GM19023 (cell line): ENCODE data around the gene ATG7.
"Not testable (repeated sequence)": the region's sequence is repeated elsewhere in the genome, so short reads cannot be mapped to it uniquely, and the experiment has no call there.

ENCODE experiments used
- ATAC-seq: cut with Tn5 transposase; IDR thresholded peaks from one replicate; pipeline ENCODE4 v1.9.1; 2021; ENCODE audit warnings: mild to moderate bottlenecking, moderate library complexity; ENCODE audit not compliant: unreplicated experiment

Gene ATG7

DNA sequence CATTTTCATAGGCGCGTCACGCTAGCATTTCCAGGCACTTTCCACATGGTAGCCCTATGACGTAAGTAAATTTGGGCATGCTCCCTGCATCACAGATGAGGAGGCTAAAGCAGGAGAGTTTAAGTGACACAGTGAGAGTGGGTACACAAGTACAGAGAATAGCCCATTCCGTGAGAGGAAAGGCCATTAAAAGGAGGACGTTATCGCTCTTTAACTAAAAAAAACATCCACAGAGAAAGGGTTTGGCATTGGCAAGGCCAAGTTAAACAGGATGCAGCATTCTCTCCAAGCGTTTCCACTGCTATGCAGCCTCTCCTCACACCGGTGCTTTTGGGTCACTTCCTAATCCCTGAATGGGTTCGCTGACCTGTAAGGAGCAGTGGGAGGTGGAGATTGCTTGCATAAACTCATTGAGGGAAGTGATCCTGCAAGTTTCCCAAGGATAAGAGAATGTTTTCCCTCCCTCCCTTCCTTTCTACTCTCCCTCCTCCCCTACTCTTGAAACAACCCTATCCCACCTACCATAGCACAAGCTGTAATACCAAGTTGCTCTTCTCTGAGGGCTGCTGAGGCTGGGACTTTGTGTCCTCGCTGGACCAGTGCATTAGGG lies 223.9 kb downstream of the ATG7 start:
- ATAC-seq, result no peak

- ATAC-seq, result no peak
These were observed 226.0 kb downstream of the ATG7 start for GRCh38 chr3:11498177-11498576.

DNA sequence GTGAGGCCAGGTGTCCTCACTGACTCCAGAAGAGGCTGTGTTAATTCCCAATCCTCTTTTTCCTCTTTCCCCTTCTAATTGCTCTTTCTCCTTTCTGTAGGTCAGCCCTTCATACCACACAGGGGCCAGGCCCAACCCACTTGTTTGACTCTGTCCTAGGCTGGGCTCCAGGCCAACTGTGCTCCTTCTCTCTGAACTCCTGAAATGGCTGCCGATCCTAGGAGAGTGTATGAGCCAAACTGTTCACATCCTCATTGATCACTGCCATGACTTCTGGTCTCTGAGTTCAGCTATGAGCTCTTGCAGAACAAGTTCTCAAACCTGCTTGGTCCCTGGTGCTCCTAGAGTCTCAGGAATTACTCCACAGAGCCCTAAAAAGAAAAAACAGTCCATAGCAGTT lies 226.4 kb downstream of the ATG7 start:
- no peak for ATAC-seq

DNA sequence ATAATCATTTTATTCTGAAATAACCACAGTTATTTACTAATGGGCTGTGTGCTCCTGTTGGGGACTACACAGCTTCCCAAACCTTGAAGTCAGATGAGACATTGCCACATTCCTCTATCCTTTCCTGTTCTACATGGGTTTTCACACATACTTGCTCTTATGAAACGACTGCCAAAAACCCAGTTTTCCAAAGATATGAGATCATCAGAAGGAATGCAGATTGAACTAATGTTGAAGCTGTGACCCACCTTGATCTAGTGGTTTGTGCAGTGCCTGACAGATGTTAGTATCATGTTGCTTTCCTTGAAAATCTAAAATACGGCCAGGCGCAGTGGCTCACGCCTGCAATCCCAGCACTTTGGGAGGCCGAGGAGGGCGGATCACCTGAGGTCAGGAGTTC lies 226.9 kb downstream of the ATG7 start:
- ATAC-seq, result no peak

DNA sequence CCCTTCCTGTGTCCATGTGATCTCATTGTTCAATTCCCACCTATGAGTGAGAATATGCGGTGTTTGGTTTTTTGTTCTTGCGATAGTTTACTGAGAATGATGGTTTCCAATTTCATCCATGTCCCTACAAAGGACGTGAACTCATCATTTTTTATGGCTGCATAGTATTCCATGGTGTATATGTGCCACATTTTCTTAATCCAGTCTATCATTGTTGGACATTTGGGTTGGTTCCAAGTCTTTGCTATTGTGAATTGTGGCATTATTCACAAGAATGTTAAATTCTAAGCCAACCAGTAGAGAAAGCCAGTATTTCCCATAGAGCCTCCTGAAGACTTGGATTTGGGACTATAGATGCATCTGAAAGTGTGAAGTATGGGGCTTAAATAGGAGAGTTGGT lies 230.2 kb downstream of the ATG7 start:
- ATAC-seq, result not testable (repeated sequence)

- no peak for ATAC-seq
These were observed 235.5 kb downstream of the ATG7 start for GRCh38 chr3:11507719-11508118.

GRCh38 chr3:11508346-11509172 lies 236.4 kb downstream of the ATG7 start:
- no peak for ATAC-seq

- no peak for ATAC-seq
These were observed 237.2 kb downstream of the ATG7 start for GRCh38 chr3:11509173-11510000.

DNA sequence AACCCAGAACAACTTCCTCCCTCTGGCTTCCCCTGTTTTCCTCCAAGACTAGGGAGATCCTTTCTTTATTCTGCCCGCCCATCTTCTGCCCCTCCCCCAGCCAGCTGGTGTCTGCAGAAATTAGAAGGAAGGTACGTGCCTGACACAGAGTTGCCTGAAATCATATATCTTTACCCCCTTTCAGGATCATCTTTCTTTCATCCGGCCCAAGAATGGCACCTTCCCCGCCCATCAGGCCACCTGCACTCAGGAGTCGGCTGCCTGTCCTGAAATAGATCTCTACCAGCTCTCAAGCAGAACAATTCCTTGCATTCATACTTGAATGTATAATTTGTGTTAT lies 237.8 kb downstream of the ATG7 start:
- ATAC-seq, result no peak

DNA sequence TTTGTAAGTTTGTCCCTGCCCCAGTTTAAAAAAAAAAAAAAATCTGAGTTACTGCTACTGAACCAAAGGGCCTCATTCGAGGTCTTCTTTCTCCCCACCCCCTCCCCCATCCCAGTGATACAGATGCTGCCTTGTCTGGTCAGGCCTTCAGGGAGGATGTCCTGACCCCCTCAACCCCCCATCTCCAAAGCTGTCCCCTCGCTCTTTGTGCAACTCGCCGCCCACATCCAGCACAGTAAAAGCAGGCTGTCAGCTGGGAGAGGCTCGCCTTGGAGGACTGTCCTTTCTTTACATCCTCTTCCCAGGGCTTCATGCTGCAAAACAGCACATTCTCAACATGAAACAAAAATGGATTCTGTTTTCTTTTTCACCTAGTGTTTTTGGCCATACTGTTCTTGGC lies 238.2 kb downstream of the ATG7 start:
- ATAC-seq, result no peak

DNA sequence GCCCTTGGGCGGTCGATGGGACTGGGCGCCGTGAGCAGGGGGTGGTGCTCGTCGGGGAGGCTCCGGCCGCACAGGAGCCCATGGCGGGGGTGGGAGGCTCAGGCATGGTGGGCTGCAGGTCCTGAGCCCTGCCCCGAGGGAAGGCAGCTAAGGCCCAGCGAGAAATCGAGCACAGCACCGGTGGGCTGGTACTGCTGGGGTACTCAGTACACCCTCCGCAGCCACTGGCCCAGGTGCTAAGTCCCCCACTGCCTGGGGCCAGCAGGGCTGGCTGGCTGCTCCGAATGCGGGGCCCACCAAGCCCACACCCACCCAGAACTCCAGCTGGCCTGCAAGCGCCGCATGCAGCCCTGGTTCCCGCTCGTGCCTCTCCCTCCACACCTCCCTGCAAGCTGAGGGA lies 239.4 kb downstream of the ATG7 start:
- not testable (repeated sequence) for ATAC-seq

GRCh38 chr3:11513125-11513816 lies 241.1 kb downstream of the ATG7 start:
- not testable (repeated sequence) for ATAC-seq

GRCh38 chr3:11513817-11514135 lies 241.6 kb downstream of the ATG7 start:
- ATAC-seq, result no peak

DNA sequence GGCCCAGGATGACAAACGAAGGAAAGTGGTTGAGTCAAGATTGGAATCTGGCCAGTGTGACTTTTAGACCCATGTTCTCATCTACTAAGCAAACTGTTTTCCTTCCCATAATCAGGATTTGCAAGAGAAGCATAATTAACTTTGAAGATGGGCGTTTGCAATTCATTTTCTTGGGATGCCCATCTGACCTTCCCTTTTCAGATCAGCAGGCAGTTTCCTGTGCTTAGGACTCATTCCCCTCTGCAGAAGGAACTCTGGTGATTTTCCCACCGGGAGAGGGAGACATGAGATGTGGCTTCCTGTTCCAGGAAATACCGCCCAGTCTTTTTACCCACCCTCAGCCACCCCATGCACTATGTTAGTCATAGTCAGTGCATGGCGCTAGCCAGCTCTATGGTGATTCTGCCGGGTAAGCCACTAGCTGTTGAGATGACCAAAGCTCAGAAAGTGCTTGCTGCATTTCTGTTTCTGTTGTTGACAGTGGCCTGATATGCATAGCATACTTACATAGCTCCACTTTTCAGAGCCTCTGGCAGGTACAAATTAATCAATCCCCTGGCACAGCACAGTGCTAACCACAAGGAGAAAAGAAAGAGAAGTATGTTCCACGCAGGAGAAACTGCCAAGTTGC lies 242.1 kb downstream of the ATG7 start:
- ATAC-seq, result no peak

GRCh38 chr3:11517601-11518000 lies 245.4 kb downstream of the ATG7 start:
- ATAC-seq, result no peak

- ATAC-seq, result no peak
These were observed 249.0 kb downstream of the ATG7 start for GRCh38 chr3:11521167-11521566.

GRCh38 chr3:11522398-11522715 lies 250.2 kb downstream of the ATG7 start:
- no peak for ATAC-seq

DNA sequence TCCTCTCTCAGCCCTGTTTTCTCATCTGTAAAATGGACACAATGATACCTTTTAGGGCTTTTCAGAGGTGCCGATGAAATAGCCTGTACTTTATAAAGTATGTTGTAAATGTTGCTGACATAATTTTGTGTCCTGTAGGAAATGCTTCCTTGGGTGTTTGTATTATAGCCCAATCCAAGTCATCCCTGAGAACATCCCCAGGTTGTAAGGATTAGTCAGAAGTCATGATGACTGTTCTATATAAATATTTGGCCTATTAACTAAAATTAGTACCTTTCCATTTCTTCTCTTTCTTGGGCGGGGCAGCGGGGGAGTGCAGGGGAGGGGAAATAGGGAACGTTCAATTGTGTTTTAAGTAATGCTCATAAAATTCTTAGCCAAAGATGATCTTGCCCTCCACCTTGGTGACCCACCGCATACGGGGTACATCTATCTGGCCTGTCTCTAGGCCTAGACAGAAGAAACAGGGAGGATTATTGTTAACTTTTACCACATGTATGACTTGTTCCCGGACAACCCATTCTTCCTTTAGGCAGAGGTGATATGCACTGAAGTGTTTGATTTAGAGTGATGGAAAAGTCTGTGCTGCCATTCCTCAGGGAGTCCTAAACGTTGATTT lies 250.9 kb downstream of the ATG7 start:
- ATAC-seq, result no peak

GRCh38 chr3:11523572-11524101 lies 251.4 kb downstream of the ATG7 start:
- no peak for ATAC-seq

DNA sequence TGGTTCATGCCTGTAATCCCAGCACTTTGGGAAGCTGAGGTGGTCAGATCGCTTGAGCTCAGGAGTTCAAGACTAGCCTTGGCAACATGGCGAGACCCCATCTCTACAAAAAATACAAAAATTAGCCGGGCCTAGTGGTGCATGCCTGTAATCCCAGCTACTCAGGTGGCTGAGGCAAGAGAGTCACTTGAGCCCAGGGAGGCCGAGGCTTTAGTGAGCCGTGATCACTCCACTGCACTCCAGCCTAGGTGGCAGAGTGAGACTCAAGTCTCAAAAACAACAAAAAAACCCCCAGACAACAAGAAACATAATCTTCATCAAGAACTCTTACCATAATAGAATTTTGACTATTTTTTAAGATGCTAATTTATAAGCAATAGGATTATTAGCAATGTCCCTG lies 253.9 kb downstream of the ATG7 start:
- ATAC-seq, result not testable (repeated sequence)
